HG03378 (cell line): ENCODE data around the gene PIM1.
A peak's percentile ranks its signal among the peaks of the same experiment; 100 is the strongest.

ENCODE experiments used
- ATAC-seq: cut with Tn5 transposase; IDR thresholded peaks from one replicate; pipeline ENCODE4 v1.9.1; 2021; ENCODE audit warnings: mild to moderate bottlenecking, moderate library complexity; ENCODE audit not compliant: unreplicated experiment

PIM1 gene

DNA sequence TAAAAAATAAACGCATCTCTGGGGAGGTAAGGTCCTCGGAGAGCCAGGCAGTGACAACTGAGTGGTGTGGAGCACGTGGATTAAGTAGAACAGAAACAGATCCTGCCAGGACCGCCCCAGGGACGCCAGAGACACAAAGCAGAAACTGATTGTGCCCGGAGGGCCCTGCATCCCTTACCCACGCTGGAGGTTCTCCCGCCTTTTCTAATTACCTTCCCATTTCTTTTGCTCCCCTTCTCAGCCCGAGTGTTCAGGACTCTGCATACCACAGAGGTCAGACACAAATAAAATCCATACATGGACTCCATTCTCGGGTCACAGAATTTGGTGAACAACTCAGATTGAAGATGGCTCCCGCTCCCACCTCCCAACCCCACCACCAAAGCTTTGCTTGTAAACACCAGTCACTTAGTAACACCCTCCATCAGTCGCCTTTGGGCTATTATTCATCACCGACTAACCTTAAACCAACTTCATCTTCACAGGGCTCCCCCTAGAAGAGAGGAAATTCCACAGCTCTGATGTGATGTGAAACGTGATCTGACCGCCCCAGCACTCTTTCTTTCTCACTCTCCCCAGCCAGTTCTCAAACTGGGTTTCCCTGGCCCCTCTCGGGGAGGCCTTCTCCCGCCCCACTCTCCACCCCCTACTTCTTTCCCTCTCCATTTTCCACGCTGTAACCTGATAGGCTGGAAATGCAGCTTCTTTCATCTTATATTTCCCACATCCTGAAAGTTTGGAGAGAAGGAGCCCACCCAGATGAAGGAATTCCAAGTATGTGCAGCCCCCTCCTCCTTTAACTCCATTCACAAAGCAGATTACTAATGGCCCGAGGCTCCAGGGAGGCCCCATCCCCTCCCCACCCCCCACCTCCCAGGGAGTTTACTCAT is 32.5 kb upstream of the PIM1 start:
- ATAC-seq, result no peak

GRCh38 chr6:37138856-37139229 is 31.1 kb upstream of the PIM1 start:
- ATAC-seq, result no peak

DNA sequence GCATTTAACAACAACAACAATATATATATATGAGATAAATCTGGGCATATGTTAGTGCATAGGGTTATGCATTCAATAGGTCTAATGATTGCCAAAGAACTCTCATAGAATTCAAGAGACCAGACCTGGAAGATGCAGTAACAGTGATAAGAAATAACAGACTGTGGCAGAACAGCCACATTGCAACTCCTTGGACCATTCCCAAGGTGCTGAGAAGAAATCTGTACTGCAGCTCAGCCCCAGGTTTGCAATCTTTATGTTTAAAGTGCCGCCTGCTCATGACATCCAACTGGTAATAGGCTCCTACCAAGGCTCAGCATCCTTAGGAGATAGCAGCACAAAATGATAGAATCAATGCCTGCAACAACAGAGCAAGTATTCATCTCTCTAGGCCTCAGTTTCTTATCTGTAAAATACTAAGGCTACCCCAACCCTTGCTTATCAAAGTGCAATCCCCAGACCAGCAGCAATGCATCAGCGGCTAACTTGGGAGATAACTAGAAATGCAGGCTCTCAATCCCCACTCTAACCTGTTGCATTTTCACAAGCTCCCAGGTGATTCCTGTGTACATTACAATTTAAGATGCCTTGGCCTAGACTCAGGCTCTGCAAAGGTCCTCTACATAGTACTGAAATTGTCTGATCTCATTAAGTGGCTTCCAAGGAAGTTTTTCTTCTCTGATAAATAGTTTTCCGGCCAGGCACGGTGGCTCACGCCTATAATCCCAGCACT is 30.6 kb upstream of the PIM1 start:
- ATAC-seq, result no peak

GRCh38 chr6:37140145-37140544 is 29.8 kb upstream of the PIM1 start:
- ATAC-seq, result no peak

GRCh38 chr6:37141281-37142049 is 28.5 kb upstream of the PIM1 start:
- ATAC-seq, result no peak

- ATAC-seq, result no peak
These were observed 27.8 kb upstream of the PIM1 start for GRCh38 chr6:37142050-37142614.

DNA sequence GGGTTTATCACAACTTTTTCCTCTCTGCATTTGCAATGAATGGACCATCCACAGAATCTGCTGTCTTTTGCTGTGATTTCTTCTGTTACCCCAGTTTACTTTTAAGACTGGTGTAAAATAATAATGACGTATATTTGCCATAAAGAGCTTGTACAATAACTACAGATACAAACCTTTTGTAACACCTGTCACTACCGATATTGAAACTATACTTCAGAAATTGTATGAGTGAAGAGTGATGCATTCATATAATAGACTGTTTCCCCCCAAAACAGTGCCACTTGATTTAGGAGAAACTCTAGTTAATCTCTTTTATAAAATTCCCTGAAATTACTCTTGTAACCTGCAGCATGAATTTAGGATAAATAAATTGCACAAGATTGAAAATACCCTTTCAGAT is 26.4 kb upstream of the PIM1 start:
- ATAC-seq, result no peak

- ATAC-seq, result no peak
These were observed 24.5 kb upstream of the PIM1 start for GRCh38 chr6:37145443-37145842.

- no peak for ATAC-seq
These were observed 23.2 kb upstream of the PIM1 start for GRCh38 chr6:37146735-37147157.

DNA sequence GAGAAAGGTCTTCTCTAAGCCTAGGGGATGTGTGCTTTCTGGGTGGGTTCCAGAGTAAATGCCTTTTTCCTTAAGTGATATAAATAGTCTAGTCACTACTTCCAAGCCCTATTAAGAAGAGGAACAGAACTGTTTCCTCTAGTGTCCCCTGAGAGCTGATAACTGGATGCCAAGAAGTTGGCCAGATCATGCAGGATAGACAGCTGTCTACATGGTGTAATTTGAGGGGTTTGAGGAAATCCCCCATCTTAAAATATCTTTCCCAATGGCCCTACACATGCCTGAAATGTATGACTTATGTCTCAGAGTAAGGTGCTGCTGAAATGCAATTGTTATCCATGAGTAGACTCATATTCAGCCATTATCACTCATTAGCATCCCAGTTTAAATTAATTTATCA is 20.2 kb upstream of the PIM1 start:
- no peak for ATAC-seq

GRCh38 chr6:37150314-37150713 is 19.6 kb upstream of the PIM1 start:
- no peak for ATAC-seq

- peak; percentile 83 for ATAC-seq
These were observed 14.3 kb upstream of the PIM1 start for GRCh38 chr6:37155394-37156312.

- no peak for ATAC-seq
These were observed 11.4 kb upstream of the PIM1 start for GRCh38 chr6:37158508-37158907.

DNA sequence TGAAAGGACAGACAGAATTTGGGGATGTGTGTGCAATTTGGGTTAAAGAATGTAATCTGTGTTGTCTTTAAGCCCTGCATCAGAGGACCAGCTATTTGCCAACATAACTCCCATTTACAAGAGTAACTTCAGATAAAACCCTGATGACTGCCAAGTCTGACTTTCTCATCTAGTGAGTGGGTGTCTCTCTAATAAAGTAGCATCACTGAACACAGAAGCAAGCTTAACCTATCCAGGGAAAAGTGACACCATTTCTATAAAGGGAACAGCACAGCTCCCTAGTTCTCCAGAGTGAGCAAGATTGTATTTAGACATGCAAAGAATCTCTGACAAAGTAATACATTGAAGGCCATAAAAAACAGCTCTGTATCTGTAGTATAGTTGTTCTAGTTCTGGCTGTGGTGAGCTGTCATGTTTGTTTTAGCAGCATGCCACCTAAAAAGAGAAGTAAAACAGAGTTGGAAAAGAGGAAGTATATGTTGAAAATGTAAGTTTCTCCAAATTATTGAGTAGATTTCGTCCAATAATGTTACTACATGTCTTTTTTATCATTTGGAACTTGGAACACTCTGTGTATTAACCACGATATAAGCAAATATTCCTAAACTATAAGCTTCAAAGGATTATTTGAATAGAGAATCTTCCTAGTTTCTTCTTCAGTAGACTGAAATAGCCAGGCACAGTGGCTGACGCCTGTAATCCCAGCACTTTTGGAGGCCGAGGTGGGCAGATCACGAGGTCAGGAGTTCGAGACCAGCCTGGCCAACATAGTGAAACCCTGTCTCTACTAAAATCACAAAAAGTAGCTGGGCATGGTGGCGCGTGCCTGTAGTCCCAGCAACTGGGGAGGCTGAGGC is 8.8 kb upstream of the PIM1 start:
- ATAC-seq, result peak; percentile 62

DNA sequence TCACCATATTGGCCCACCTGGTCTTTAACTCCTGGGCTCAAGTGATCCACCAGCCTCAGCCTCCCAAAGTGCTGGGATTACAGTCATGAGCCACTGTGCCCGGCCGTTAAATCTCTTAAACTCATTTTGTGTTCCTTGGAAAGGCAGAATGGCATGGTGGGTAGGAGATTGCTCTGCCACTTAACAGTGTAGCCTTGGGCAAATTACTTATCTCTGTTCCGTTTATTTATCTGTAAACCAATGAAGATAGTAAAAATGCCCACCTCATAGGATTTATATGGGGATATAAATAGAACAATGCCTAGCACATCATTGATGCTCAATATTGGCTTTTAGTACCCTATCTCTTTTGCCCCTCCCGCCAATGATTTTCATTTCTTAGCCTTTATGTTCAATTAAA is 7.2 kb upstream of the PIM1 start:
- ATAC-seq, result no peak

- no peak for ATAC-seq
These were observed 1.7 kb upstream of the PIM1 start for GRCh38 chr6:37168163-37168758.

- ATAC-seq, result no peak
These were observed 999 bp upstream of the PIM1 start for GRCh38 chr6:37168811-37169495.
